Stimulated activated CD8-positive, alpha-beta memory T cell treated with anti-CD3 and anti-CD28 coated beads, Interleukin-4, amount 100 ng/mL, for 24 hours (primary cell): ENCODE results near the gene U2AF2.

ENCODE experiments used
- DNase-seq: peaks from one replicate; pipeline ENCODE4 v3.0.0-alpha.2; 2020; ENCODE audit warnings: low read depth

U2AF2 gene

DNA sequence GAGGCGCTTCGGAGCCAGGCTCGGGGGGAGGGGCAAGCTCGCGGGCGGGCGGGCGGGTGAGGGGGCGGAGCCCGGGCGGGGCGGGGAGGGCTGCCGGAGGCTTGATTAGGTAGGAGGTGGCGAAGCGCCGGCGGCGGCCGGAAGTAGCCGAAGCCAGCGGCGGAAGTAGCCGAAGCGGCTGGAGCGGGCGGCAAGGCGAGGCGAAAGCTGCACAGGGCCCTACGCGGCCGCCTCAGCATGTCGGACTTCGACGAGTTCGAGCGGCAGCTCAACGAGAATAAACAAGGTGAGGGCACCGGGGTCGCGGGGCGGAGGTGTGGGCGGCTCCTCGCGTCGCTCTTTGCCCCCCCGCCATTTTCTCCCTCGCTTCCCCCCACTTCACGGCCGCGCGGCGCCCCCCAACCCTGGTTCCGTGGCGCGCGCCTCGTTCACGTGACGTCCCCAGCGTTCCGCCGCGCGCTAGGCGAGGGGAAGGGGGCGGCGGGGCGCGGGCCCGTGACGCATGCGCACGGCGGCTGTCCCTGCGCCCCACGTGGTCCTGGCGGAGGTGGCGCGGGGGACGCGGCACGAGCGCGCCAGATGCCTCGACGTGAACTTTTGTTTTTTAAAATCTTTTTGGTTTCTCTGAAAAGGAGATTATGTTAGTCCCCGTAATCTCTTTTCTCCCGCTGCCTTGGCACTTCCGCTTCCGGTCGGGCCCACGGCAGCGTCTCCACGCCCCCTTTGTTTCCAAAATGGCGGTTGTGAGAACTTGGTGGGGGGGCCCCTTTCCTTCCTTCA lies at the start of gene U2AF2:
Gene U2AF2 (plus strand): TSS at position 168 of the 780 bp plus-strand sequence. CDS start 70 bp downstream, at position 238.
- peak; percentile 93 for DNase-seq

DNA sequence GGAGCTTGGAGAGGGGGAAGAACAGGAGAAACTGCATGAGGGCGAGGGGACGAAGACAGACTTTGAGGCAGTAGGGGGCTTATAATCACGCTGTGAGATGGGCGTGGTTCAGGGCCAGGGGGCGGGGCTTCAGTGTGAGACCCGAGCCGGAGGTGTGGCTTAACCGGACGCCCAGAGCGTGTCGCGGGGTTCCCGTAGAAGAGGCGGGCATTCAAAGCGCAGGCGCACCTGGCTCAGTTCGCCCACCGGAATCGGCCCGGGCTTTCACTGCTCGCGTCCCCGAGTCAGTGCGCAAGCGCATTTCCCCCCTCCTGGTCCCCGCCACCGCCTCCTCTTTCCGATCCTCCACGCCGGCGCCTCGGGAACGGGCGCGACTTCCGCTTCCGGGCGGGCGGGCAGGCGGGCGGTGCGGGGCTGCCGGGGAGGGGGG lies 49.6 kb upstream of the U2AF2 start:
- peak; percentile 98 for DNase-seq

DNA sequence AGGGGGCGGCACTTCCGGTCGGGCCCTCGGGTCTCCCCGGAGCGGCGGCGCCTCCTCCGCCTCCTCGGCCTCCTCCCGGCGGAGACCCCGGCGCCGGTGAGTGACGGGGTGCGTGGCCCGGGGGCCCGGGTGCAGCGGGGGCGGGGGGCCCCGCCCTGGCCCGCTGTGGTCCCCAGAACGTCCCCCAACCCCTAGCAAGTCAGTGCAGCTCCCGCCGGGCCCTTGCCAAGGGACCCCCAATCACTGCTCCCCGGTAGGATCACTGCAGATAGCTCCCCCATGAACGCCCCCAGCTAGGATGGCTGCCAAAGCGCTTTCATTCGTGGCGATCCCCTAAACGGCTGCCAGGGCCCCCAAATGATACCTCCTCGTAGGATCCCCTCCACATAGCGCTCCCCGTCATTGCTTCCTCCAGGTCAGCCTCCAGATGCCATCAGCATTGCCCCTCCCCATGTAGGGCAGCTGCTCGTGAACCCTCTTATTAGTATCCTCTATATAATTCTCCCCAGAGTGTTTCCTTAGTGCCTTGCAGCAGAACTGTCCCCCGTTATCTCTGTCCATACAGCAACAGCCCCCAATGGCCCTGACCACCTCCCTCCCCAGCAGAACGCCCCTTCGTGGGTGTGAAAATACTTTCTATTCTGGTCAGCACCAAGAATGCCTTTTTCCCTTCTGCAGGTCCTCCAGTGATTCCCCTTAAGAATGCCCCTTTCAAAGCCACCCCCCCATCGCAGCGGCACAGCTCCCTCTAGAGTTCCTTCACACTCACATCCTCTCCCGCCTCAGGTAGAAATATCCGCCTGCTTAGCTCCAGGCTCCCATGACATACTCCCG lies 49.0 kb upstream of the U2AF2 start, which contains the start of gene ZNF865:
Gene ZNF865 (plus strand): TSS at position 11 of the 834 bp plus-strand sequence. CDS start 7,972 bp downstream, outside the sequence.
- peak; percentile 49 for DNase-seq

DNA sequence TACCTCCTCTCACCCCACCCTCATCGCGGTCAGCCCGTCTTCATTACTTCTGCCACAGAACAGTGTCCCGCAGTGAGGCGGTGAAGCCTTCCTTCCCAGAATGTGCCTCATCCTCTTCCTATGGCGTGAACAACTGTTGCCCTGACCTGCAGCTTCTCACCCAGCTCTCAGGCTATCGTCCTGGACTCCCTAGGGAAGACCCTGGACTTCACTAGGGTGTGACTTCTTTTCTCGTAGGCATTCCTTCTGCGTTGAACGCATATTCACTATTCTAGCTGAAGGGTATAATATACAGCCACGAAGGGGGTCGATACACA lies 48.4 kb upstream of the U2AF2 start:
- no peak for DNase-seq

DNA sequence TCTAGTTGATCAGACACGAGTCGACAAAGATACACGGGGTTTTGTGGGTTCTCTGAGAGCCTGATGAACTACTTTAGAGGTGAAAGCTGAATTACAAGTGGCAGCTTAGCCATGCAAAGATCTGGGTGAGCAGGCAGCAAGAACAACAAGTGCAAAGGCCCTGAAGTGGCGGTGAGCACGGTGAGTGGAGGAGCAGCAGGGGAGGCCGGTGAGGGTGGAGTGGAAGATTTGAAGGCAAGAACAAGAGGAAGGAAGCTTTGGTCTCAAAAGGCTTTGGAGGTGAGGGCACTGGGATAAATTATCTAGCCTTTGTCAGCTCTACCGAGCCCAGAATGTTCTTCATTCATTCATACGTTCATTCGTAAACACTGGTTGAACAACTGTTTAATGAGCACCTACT lies 48.0 kb upstream of the U2AF2 start:
- DNase-seq: no peak

DNA sequence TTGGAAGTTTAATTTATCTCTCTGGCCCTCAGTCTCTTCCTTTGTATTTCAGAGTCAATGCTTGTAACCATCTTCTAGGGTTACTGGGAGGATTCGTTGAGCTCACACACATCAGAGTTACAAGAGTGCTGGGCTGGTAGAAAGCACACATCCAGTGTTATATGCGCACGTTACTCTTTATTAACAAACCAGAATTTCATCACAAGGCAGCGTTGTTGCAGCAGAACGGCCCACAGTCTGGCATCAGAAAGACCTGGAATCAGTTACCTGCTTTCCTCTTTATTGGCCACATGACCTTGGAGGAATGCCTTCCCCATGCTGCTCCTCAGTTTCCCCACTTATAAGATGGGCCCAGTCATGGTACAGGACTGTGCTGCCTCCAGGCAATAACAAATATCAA lies 45.5 kb upstream of the U2AF2 start:
- no peak for DNase-seq

DNA sequence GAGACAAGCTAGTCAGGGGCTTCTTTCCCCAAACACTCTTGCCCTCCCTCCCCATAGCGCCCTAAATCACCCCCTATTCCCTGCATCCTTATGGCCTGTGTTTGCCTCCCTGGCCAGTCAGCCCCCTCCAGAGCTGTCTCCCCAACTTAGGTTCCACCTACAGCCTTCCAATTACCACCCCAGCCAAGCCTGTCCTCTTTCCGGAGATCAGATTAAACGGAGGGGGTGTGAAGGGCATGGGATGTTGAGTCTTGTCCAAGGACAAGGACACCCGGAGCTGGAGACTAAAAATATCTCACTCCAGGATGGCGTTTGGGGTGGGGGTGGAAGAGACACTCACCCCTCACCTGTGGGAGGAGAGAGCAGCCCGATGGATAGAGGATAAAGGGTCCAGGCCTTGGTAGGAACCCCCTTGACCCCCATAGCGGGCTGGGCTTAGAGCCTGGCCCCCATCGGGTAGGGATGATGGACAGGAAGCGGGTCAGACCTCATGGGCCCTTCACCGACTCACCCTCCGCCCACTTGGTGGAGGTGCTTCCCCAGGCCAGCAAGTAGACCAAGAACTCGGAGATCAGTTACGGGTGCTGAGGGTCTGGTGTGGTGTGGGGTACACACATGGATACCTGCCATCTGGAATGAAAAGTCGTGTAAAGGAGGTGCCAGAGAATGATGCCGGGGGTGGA lies 43.4 kb upstream of the U2AF2 start:
- no peak for DNase-seq

DNA sequence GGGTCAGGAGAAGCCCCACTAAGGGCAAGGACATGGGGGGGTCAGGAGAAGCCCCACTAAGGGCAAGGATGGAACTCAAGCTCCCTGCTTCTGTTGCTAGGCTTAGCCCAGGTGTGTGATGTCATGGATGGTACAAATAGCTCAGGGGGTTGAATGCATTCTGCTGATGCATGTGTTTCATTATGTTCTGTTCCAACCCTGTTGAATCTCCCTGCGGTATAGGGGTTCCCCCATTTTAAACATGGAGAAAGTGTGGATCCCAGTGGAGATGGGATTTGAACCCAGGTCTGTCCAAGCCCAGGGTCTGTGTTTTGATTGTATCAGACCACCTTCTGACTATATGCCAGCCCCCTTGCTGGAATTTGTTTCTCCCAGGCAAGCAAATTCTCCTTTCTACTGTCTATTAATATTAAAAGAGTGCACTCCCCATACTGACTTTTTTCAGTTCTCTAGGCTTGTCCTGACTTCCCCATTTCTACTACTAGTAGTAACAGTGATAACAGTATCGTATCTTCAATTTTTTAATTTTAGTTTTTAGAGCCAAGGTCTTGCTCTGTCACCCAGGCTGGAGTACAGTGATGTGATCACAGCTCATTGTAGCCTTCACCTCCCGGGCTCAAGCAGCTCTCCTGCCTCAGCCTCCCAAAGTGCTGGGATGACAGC lies 42.7 kb upstream of the U2AF2 start:
- no peak for DNase-seq

DNA sequence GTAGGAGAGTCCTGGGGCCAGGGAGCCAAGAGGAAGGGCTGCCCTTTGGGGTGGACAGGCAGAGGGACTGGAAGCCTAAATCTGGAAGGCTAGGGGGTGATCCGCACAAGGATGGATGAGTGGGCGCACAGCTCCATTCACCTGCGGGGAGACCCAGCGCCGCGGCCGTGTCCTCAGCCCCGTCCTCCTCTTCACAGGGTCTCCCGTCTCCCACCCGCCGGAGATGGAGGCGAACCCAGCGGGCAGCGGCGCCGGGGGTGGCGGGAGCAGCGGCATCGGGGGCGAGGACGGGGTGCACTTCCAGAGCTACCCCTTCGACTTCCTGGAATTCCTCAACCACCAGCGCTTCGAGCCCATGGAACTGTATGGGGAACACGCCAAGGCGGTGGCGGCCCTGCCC lies 41.4 kb upstream of the U2AF2 start:
- DNase-seq: no peak

DNA sequence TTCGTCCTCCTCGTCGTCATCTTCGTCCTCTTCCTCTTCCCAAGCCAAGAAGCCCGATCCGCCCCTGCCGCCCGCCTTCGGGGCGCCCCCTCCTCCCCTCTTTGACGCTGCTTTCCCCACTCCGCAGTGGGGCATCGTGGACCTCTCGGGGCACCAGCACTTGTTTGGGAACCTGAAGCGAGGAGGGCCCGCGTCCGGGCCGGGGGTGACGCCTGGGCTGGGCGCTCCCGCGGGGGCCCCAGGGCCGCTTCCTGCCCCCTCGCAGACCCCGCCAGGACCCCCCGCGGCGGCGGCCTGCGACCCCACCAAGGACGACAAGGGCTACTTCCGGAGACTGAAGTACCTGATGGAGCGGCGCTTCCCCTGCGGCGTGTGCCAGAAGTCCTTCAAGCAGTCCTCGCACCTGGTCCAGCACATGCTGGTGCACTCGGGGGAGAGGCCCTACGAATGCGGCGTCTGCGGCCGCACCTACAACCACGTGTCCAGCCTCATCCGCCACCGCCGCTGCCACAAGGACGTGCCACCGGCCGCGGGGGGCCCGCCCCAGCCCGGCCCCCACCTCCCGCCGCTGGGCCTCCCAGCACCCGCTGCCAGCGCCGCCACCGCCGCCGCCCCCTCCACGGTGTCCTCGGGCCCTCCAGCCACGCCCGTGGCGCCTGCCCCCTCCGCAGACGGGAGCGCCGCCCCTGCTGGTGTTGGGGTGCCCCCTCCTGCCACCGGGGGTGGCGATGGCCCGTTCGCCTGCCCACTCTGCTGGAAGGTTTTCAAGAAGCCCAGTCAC lies 40.7 kb upstream of the U2AF2 start:
- no peak for DNase-seq

DNA sequence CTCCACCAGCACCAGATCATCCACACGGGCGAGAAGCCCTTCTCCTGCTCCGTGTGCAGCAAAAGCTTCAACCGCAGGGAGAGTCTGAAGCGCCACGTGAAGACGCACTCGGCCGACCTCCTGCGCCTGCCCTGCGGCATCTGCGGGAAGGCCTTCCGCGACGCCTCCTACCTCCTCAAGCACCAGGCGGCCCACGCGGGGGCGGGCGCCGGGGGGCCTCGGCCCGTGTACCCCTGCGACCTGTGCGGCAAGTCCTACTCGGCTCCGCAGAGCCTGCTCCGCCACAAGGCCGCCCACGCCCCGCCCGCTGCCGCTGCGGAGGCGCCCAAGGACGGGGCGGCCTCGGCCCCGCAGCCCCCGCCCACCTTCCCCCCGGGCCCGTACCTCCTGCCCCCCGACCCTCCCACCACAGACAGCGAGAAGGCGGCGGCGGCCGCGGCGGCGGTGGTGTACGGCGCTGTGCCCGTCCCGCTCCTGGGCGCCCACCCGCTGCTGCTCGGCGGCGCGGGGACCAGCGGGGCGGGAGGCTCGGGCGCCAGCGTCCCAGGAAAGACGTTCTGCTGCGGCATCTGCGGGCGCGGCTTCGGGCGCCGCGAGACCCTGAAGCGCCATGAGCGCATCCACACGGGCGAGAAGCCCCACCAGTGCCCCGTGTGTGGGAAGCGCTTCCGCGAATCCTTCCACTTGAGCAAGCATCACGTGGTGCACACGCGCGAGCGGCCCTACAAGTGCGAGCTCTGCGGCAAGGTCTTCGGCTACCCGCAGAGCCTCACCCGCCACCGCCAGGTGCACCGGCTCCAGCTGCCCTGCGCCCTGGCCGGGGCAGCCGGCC lies 39.9 kb upstream of the U2AF2 start:
- DNase-seq: no peak

DNA sequence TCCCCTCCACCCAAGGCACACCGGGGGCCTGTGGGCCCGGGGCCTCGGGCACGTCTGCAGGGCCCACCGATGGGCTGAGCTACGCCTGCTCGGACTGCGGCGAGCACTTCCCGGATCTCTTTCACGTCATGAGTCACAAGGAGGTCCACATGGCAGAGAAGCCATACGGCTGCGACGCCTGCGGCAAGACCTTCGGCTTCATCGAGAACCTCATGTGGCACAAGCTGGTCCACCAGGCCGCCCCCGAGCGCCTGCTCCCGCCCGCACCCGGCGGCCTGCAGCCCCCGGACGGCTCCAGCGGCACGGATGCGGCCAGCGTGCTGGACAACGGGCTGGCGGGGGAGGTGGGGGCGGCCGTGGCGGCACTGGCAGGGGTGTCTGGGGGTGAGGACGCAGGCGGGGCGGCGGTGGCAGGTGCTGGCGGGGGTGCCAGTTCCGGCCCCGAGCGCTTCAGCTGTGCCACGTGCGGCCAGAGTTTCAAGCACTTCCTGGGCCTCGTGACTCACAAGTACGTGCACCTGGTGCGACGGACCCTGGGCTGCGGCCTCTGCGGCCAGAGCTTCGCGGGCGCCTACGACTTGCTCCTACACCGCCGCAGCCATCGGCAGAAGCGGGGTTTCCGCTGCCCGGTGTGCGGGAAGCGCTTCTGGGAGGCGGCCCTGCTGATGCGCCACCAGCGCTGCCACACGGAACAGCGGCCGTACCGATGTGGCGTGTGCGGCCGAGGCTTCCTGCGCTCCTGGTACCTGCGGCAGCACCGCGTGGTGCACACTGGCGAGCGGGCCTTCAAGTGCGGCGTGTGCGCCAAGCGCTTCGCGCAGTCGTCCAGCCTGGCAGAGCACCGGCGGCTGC lies 39.1 kb upstream of the U2AF2 start:
- no peak for DNase-seq

DNA sequence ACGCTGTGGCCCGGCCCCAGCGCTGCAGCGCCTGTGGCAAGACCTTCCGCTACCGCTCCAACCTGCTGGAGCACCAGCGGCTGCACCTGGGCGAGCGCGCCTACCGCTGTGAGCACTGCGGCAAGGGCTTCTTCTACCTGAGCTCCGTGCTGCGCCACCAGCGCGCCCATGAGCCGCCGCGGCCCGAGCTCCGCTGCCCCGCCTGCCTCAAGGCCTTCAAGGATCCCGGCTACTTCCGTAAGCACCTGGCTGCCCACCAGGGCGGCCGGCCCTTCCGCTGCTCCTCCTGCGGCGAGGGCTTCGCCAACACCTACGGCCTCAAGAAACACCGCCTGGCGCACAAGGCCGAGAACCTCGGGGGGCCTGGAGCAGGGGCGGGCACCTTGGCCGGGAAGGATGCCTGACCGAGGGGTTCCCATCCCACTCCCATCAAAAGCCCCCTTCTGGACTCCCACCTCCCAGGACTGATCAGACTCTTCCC lies 38.4 kb upstream of the U2AF2 start:
- no peak for DNase-seq

DNA sequence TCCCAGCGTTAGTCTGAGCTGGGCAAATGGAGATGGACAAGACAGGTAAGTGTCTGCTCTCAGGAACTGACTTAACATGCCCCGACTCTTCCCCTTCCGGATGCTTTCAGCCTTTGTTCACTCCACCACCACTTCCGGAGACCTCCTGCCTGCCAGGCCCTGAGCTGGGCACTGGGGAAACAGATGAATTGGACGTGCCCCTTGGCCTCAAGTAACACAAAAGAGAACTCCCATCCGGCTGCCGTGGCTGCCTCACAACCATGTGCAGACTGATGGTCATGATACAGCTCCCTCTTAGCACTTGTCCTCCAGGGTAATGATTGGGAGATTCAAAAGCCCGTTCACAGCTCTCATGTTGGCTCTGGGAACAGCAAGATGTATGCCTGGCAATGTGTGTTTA lies 37.4 kb upstream of the U2AF2 start:
- DNase-seq: no peak

DNA sequence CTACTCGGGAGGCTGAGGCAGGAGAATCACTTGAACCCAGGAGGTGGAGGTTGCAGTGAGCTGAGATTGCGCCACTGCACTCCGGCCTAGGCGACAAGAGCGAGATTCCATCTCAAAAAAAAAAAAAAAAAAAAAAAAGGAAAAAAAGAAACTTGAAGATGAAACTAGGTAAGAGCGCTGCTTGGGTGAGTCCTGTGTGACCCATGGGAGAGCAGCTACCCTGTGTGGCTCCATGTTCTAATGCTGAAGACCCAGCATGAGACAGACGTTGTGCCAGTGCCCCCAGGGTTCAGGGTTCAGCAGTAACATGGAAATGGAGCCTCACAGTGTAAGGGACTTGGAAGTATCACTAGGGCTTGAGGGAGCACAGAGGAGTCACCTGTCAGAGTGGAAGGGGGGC lies 36.4 kb upstream of the U2AF2 start:
- DNase-seq: no peak

DNA sequence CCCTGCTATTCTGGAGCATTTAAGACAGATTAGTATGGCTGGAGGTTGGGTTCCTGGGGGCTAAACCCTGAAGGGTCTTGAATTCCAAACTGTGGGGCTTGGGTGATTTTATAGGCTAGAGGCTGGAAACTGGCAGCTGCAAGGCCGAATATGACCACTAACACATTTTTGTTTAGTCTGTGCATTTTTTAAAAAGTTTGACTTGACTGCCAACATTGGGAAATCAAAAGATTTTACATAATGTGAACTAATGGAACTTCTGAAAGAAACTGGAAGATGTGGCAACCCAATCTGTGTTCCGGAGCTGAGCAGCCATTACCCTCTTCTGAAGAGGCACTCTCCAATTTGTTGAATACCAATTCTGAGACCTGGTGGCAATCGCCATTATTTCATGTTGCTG lies 35.5 kb upstream of the U2AF2 start:
- DNase-seq: no peak

DNA sequence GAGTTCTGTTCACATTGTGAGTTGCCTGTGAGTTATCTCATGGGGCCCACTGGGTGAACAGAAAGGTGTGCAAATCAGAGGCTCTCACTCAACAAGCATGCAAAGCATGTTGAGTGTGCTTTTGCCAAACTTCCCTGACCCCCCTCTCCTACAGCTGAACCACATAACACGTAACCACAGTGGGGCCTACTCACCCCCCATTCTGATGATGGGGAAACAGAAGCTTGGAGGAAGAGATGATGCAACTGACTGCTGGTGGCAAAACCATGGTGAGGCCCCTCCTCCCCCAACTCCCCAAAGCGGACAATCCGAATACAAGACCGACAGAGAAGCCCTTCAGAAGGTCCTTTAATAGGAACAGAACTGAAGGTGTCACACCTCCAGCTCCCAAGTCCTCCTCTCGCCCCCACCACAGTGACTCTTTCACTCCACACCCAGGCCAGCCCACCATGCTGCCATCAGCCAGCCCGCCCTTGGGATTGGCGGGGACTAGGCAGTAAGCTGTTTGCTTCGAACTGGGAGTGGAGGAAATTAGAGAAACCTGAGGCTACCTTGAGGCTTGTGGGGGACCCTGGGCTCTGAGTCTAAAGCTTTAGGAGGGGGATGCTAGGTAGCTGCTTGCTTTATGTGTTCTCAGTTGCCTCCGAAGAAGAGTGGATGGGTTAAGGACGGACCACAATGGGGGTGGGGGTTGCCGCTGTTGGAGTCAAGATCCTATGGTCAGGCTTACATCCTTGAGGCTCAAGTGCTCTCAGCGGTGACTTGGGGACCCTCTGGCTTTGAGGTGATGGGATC lies 34.2 kb upstream of the U2AF2 start:
- no peak for DNase-seq

DNA sequence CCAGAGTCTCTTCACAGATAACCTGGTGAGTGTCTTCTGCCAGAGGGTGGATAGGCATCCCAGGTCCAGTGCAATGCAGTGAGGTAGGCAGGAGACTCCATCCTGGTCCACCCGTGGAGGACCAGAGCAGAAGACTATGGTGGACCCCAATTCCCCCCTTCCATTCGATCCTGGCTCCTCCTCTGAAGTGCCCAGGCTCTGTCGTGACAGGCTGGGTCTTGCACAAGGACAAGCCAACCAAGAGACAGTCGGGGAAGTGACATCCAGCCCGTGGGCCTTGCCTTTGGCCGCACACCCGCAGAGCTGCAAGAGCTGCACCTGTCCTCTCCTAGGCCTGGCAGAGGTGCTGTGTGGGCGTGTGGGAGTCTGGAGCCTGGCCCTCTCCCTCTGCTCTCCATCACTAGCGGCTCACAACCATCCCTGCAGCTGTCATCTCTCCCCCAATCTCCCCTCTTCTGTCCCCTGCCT lies 33.6 kb upstream of the U2AF2 start:
- no peak for DNase-seq
